ENCODE data around the gene MRPL43. TPM values are rescaled to one million over a fixed set of nuclear protein-coding genes. Genes with fewer than 3 reads are reported as not detected.

Gene MRPL43
- total and polyA plus RNA-seq, 2 experiments from 2014 or later: 83.5 to 145 TPM

DNA sequence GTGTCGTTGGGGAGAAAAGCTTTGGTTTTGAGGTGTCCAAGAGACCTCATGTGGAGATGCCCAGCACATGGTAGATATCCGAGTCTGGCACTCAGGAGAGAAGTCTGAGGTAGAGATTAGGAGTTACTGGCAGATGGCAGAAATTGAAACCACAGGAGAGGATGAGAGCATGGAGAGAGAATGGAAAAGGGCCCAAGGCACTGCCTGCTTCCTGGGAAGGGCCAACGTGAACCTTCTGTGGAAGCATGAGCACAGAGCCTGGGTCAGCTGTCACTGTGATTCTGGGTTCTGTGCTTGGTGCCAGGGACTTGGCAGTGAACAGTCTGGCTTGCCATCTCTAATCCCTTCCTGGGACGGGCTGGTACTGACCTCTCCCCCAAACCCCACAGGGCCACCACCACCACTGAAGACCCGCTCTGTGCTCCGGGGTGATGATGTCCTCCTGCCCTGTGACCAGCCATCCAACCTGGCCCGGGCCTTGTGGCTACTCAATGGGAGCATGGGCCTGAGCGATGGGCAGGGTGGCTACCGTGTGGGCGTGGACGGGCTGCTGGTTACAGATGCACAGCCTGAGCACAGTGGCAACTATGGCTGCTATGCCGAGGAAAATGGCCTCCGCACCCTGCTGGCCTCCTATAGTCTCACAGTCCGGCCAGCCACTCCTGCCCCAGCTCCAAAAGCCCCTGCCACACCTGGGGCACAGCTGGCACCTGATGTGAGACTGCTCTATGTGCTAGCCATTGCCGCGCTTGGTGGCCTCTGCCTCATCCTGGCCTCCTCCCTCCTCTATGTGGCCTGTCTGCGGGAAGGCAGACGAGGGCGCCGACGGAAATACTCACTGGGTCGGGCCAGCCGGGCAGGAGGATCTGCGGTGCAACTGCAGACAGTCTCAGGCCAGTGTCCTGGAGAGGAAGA lies 4.1 kb downstream of the MRPL43 start:
- TF ChIP-seq EZH2phosphoT487 (IDR thresholded peaks at IDR 0.05; ENCODE audit: insufficient read depth, low read depth) (no peak), EZH2 (IDR thresholded peaks at IDR 0.05; ENCODE audit: insufficient read depth, poor library complexity, severe bottlenecking) (no peak)
- Histone ChIP-seq H4K20me1 (ENCODE audit: insufficient read depth) (no peaks in the 10 kb centered on the region), H3K9me3 (ENCODE audit: low read depth) (no peaks in the 10 kb centered on the region), H3K9me2 (ENCODE audit: insufficient read depth) (no peaks in the 10 kb centered on the region), H3K79me2 (ENCODE audit: insufficient read depth) (peaks cover 30% of the 10 kb centered on the region), H3K27ac (no peak overlapping the region), H3K27me3 (replicated peaks; ENCODE audit: insufficient read depth) (no peaks in the 10 kb centered on the region), H3K9ac (no peak overlapping the region), H3K36me3 (ENCODE audit: low read depth) (no peaks in the 10 kb centered on the region), H3K4me2 (ENCODE audit: unreplicated experiment) (no peak overlapping the region), H3K4me3 (no peak overlapping the region), H3K4me1 (ENCODE audit: insufficient read depth) (peaks cover 12% of the 10 kb centered on the region; the same call in 1 of the 2 replicates), H3F3A (ENCODE audit: insufficient read depth) (no peaks in the 10 kb centered on the region), H2AFZ (no peak overlapping the region)
- 87 to 88% methylated on average over 24 of the region's 24 CpGs for WGBS, 2 experiments (ENCODE audit: low coverage in 1 of 2, low lambda C conversion rate in 2 of 2, missing lambda C conversion rate in 2 of 2)
- no peak for DNase-seq
- in situ Hi-C loops (cut with MboI): no loop called here

GRCh38 chr10:100981178-100981772 lies 6.0 kb downstream of the MRPL43 start:
- H3K9me3 ChIP-seq (ENCODE audit: low read depth): no peaks in the 10 kb centered on the region
- peaks cover 12% of the 10 kb centered on the region for H3K79me2 ChIP-seq (ENCODE audit: insufficient read depth)
- no peaks in the 10 kb centered on the region for H3K27me3 ChIP-seq (replicated peaks; ENCODE audit: insufficient read depth)
- H3K9me2 ChIP-seq (ENCODE audit: insufficient read depth): no peaks in the 10 kb centered on the region
- no peaks in the 10 kb centered on the region for H4K20me1 ChIP-seq (ENCODE audit: insufficient read depth)
- no peaks in the 10 kb centered on the region for H3K36me3 ChIP-seq (ENCODE audit: low read depth)
- H3F3A ChIP-seq (ENCODE audit: insufficient read depth): no peaks in the 10 kb centered on the region
- no peak overlapping the region for H3K9ac ChIP-seq
- H3K27ac ChIP-seq: no peak overlapping the region
- no peak overlapping the region for H3K4me2 ChIP-seq (ENCODE audit: unreplicated experiment)
- WGBS, 2 experiments (ENCODE audit: low coverage in 1 of 2, low lambda C conversion rate in 2 of 2, missing lambda C conversion rate in 2 of 2): 86 to 91% methylated on average over 5 of the region's 5 CpGs
- in situ Hi-C loops (cut with MboI): no loop called here
- no peak overlapping the region for H3K4me3 ChIP-seq
- H3K4me1 ChIP-seq (ENCODE audit: insufficient read depth): peaks cover 7% of the 10 kb centered on the region; the same call in 1 of the 2 replicates
- H2AFZ ChIP-seq: no peak overlapping the region
- DNase-seq: no peak
- TF ChIP-seq EZH2phosphoT487 (IDR thresholded peaks at IDR 0.05; ENCODE audit: insufficient read depth, low read depth) (no peak), EZH2 (IDR thresholded peaks at IDR 0.05; ENCODE audit: insufficient read depth, poor library complexity, severe bottlenecking) (no peak)

- Histone ChIP-seq H3K9ac (no peak overlapping the region), H3K9me2 (ENCODE audit: insufficient read depth) (no peaks in the 10 kb centered on the region), H3K4me1 (ENCODE audit: insufficient read depth) (0 out of 2 replicates have a peak, but pooled peaks cover 3% of the 10 kb centered on the region), H3K4me2 (ENCODE audit: unreplicated experiment) (no peak overlapping the region), H3F3A (ENCODE audit: insufficient read depth) (no peaks in the 10 kb centered on the region), H4K20me1 (ENCODE audit: insufficient read depth) (no peaks in the 10 kb centered on the region), H3K27ac (no peak overlapping the region), H3K36me3 (ENCODE audit: low read depth) (no peaks in the 10 kb centered on the region), H2AFZ (no peak overlapping the region), H3K79me2 (ENCODE audit: insufficient read depth) (peaks cover 6% of the 10 kb centered on the region), H3K4me3 (no peak overlapping the region), H3K27me3 (replicated peaks; ENCODE audit: insufficient read depth) (no peaks in the 10 kb centered on the region), H3K9me3 (ENCODE audit: low read depth) (no peaks in the 10 kb centered on the region)
- no peak for DNase-seq
- TF ChIP-seq EZH2phosphoT487 (IDR thresholded peaks at IDR 0.05; ENCODE audit: insufficient read depth, low read depth) (no peak), EZH2 (IDR thresholded peaks at IDR 0.05; ENCODE audit: insufficient read depth, poor library complexity, severe bottlenecking) (no peak)
- in situ Hi-C loops (cut with MboI): no loop called here
- WGBS, 2 experiments (ENCODE audit: low coverage in 1 of 2, low lambda C conversion rate in 2 of 2, missing lambda C conversion rate in 2 of 2): 90% methylated on average over 7 of the region's 7 CpGs
Observed at GRCh38 chr10:100980711-100981110, 6.6 kb downstream of the MRPL43 start.

DNA sequence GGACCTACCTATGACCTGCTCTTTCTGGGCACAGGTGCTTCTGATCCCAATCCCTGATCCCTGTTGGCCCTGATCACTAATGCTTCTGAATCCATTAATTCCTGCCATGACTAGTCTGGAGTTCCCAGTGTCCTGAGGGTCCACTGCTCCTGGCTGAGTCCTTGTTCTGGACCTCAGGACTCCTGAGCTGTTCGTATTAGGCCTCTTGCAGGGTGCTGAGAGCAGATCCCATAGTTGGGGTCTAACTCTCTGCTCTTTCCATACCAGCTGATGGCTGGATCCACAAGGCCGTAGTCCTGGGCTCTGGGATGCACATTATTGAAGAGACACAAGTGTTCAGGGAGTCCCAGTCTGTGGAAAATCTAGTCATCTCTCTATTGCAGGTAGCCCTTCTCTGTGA lies 7.0 kb downstream of the MRPL43 start:
- DNase-seq: no peak
- no peak overlapping the region for H3K27ac ChIP-seq
- in situ Hi-C loops (cut with MboI): no loop called here
- TF ChIP-seq EZH2phosphoT487 (IDR thresholded peaks at IDR 0.05; ENCODE audit: insufficient read depth, low read depth) (no peak), EZH2 (IDR thresholded peaks at IDR 0.05; ENCODE audit: insufficient read depth, poor library complexity, severe bottlenecking) (no peak)
- H3K9me3 ChIP-seq (ENCODE audit: low read depth): no peaks in the 10 kb centered on the region
- H3K36me3 ChIP-seq (ENCODE audit: low read depth): no peaks in the 10 kb centered on the region
- no peak overlapping the region for H2AFZ ChIP-seq
- peaks cover 2% of the 10 kb centered on the region; the same call in 1 of the 2 replicates for H3K79me2 ChIP-seq (ENCODE audit: insufficient read depth)
- H3K4me3 ChIP-seq: no peak overlapping the region
- no peaks in the 10 kb centered on the region for H3K9me2 ChIP-seq (ENCODE audit: insufficient read depth)
- no peaks in the 10 kb centered on the region for H3K4me1 ChIP-seq (ENCODE audit: insufficient read depth)
- no peaks in the 10 kb centered on the region for H3F3A ChIP-seq (ENCODE audit: insufficient read depth)
- H4K20me1 ChIP-seq (ENCODE audit: insufficient read depth): no peaks in the 10 kb centered on the region
- no peak overlapping the region for H3K9ac ChIP-seq
- no peaks in the 10 kb centered on the region for H3K27me3 ChIP-seq (replicated peaks; ENCODE audit: insufficient read depth)
- H3K4me2 ChIP-seq (ENCODE audit: unreplicated experiment): no peak overlapping the region
- WGBS, 2 experiments (ENCODE audit: low coverage in 1 of 2, low lambda C conversion rate in 2 of 2, missing lambda C conversion rate in 2 of 2): 78 to 87% methylated on average over 2 of the region's 2 CpGs
